GM06990 (cell line): Measurements from ENCODE around the gene CLSTN2.
"Not testable (repeated sequence)": the region's sequence is repeated elsewhere in the genome, so short reads cannot be mapped to it uniquely, and the experiment has no call there.

ENCODE experiments used
- DNase-seq: peaks from one replicate; pipeline ENCODE4 v3.0.0-alpha.2; 2011; ENCODE audit not compliant: insufficient read length; ENCODE audit errors: extremely low read depth
- H3K27me3 ChIP-seq: replicated peaks from 2 replicates; pipeline ENCODE4 v1.6.0; 2011; ENCODE audit warnings: low read length; ENCODE audit not compliant: control insufficient read depth, insufficient read depth
- H3K36me3 ChIP-seq: 2 replicates; pipeline ENCODE4 v1.5.1; 2011; ENCODE audit warnings: low read length; ENCODE audit not compliant: control insufficient read depth, insufficient read depth
- H3K4me3 ChIP-seq: replicated peaks from 2 replicates; pipeline ENCODE4 v1.5.1; 2011; ENCODE audit warnings: low read depth, mild to moderate bottlenecking, control low read depth, low read length
- TF ChIP-seq, protein P1 (sequence below): IDR thresholded peaks from 2 replicates; pipeline ENCODE4 v1.5.1; 2011; ENCODE audit warnings: low read length, control low read depth, mild to moderate bottlenecking, inconsistent platforms; ENCODE audit not compliant: insufficient read depth, poor library complexity, severe bottlenecking

Gene CLSTN2

DNA sequence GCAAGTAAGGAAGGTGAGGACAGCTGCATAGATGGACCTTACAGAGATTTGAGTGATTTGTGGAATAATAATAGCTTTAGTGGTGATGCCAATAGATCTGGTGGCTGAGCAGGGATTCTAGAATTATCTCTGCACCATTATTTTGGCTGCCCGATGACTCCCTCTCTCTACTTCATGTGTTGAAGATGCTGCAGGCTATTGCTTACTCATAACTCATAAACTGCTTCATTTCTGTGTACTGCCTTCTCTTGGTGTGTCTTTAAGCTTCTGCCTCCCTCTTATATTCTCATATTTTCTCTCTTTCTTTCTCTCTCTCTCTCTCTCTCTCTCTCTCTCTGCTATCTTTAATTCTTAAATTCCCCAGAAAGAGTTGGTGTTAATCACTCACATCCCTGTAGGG is 486.9 kb downstream of the CLSTN2 start:
- Histone ChIP-seq H3K4me3 (no peak overlapping the region), H3K36me3 (no peaks in the 10 kb centered on the region), H3K27me3 (no peaks in the 10 kb centered on the region)
- DNase-seq = no peak
- TF ChIP-seq, protein P1, sequence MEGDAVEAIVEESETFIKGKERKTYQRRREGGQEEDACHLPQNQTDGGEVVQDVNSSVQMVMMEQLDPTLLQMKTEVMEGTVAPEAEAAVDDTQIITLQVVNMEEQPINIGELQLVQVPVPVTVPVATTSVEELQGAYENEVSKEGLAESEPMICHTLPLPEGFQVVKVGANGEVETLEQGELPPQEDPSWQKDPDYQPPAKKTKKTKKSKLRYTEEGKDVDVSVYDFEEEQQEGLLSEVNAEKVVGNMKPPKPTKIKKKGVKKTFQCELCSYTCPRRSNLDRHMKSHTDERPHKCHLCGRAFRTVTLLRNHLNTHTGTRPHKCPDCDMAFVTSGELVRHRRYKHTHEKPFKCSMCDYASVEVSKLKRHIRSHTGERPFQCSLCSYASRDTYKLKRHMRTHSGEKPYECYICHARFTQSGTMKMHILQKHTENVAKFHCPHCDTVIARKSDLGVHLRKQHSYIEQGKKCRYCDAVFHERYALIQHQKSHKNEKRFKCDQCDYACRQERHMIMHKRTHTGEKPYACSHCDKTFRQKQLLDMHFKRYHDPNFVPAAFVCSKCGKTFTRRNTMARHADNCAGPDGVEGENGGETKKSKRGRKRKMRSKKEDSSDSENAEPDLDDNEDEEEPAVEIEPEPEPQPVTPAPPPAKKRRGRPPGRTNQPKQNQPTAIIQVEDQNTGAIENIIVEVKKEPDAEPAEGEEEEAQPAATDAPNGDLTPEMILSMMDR = no peak

DNA sequence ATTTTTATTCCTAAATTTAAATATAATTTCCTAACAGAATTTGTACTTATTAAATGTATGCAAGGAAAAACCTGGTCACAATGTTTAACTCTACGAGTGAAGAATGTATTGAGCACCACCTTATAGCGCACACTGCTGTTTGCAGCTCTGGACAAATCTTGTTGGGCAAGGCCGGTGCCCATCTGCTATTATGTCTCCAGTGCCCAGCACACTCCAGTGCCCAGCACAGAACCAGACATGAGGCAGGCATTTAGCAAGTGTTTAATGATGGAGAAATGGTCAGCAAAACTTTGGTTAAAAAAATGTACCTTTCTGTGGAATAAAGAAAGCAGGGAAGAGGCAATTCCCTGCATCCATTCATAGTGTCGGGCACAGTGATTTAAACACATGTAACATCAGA is 488.2 kb downstream of the CLSTN2 start:
- Histone ChIP-seq H3K36me3 (no peaks in the 10 kb centered on the region), H3K4me3 (no peak overlapping the region), H3K27me3 (peaks cover 1% of the 10 kb centered on the region; the same call in 1 of the 2 replicates)
- no peak for DNase-seq
- TF ChIP-seq, protein P1 = no peak

DNA sequence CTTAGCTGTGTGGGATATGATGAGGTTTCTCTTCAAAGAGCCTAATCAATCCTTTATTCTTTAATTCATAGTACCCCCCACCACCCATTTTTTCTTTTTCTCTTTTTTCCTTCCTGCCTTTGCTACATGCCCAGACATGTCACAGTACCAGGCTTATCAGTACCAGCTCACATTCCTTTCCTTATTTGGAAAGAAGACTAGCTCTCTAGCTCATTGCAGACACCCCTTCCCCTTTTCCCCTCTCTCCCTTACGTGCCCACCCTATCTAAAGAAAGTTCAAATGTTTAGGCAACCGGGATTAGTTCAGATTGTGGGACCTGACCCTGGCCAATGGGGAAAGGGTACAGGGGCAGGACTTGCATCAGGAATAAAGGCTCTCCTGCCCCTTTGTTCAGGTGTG is 488.6 kb downstream of the CLSTN2 start:
- H3K36me3 ChIP-seq, DNase-seq, H3K4me3 ChIP-seq, H3K27me3 ChIP-seq: not testable (repeated sequence)

GRCh38 chr3:140424211-140424610 is 489.2 kb downstream of the CLSTN2 start:
- Histone ChIP-seq H3K4me3 (no peak overlapping the region), H3K27me3 (peaks cover 1% of the 10 kb centered on the region; the same call in 1 of the 2 replicates), H3K36me3 (no peaks in the 10 kb centered on the region)
- DNase-seq = no peak
- TF ChIP-seq, protein P1 = no peak

DNA sequence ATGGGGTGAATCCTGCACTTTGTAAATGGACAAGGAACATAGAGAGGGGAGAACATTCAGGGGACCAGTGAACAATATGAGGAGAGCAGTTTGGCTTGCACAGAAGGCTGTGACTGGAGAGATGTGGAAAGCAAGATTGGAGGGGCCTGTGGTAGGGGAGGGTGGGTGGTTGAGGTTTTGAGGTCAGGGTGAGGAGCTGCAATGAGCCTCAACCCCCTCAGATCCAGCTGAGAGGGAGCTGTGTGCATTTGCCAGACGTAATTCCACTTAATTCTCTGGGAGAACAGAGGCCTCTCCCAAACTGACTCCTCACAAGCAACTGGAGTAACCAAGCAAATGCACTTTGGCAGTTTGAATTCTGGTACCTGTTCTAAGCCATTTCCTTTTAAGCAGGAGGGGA is 489.7 kb downstream of the CLSTN2 start:
- Histone ChIP-seq H3K4me3 (no peak overlapping the region), H3K27me3 (peaks cover 1% of the 10 kb centered on the region; the same call in 1 of the 2 replicates), H3K36me3 (no peaks in the 10 kb centered on the region)
- DNase-seq = no peak
- TF ChIP-seq, protein P1 = no peak

DNA sequence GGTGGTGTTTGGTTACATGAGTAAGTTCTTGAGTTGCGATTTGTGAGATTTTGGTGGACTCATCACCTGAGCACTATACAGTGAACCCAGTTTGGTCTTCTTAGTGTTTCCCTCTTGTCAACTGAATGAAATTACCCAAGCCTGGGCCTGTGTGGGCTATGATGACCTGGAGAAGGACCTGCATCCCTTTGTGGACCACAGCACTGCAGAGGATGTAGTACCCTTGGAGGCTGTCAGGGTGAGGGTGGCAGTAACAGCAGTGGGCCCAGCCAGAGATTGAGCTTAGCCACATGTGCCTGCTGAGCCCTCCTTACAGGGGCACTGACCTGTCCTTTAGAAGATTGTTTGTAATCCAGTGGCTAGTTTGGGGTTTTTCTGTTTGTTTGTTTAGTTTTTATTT is 492.8 kb downstream of the CLSTN2 start:
- Histone ChIP-seq H3K27me3 (peaks cover 1% of the 10 kb centered on the region; the same call in 1 of the 2 replicates), H3K36me3 (no peaks in the 10 kb centered on the region), H3K4me3 (no peak overlapping the region)
- TF ChIP-seq, protein P1 = no peak
- no peak for DNase-seq
